Prostate gland (tissue), 2 donors: Measurements from ENCODE around the gene SMARCA4. TPM values are rescaled to one million over a fixed set of nuclear protein-coding genes. Genes with fewer than 3 reads are reported as not detected.

Source experiments
- DNase-seq: peaks from one replicate; pipeline ENCODE4 v3.0.0-alpha.2; 2019; ENCODE audit warnings: low spot score
- H3K27ac ChIP-seq, 2 donors: fragments of 200-600 bp; sonication (generic); 2 replicates each; pipeline ENCODE4 v1.5.1; 2017 to 2019
- H3K27me3 ChIP-seq: fragments of 200-600 bp; sonication (generic); replicated peaks from 2 replicates; pipeline ENCODE4 v1.5.1; 2019; ENCODE audit not compliant: insufficient read depth
- H3K36me3 ChIP-seq, 2 donors: fragments of 200-600 bp; sonication (generic); 1 replicate in 1 of 2; 2 replicates in 1 of 2; pipeline versions ENCODE4 v1.5.1 to v1.8.1; 2017 to 2019
- H3K4me1 ChIP-seq: fragments of 200-600 bp; sonication (generic); replicated peaks from 2 replicates; pipeline ENCODE4 v1.5.1; 2019
- H3K4me3 ChIP-seq, 2 donors: fragments of 200-600 bp; sonication (generic); 2 replicates each; pipeline ENCODE4 v1.5.1; 2017 to 2019
- H3K9me3 ChIP-seq: fragments of 200-600 bp; sonication (generic); 2 replicates; pipeline ENCODE4 v1.5.1; 2017
- CTCF ChIP-seq, 4 experiments: fragments of 200-600 bp in 2 of 4; fragments of 450-650 bp in 2 of 4; sonication (generic) in 2 of 4; IDR thresholded peaks; 1 replicate in 3 of 4; 2 replicates in 1 of 4; pipeline ENCODE4 v1.5.1; 2016 to 2019; ENCODE audit warnings: antibody characterized with exemption in 4 of 4, mild to moderate bottlenecking in 2 of 4, moderate library complexity in 2 of 4
- POLR2A ChIP-seq: fragments of 450-650 bp; IDR thresholded peaks from one replicate; pipeline ENCODE4 v1.6.1; 2016; ENCODE audit warnings: antibody characterized with exemption, mild to moderate bottlenecking
- POLR2AphosphoS5 ChIP-seq: sonication (generic); formaldehyde crosslinking; IDR thresholded peaks from one replicate; pipeline ENCODE4 v1.6.1; 2017; ENCODE audit warnings: antibody characterized with exemption
- WGBS: methylation state at CpG from one replicate; pipeline ENCODE4 v1.1.5; 2018; 5-methylcytosine and 5-hydroxymethylcytosine counted together
- intact Hi-C: fragments of 100-400 bp; cut with DNase I; formaldehyde crosslinking; loops from one replicate; pipeline ENCODE4 v1.14.2; 2022
- total RNA-seq, 2 donors: library from RNA; depleted of rRNA; stranded (reverse); fragments of >200 nt; gene quantifications; one replicate each; pipeline ENCODE4 v1.1.0, GENCODE V29; 2016

The SMARCA4 gene
- total RNA-seq, 2 donors from 2014 or later: 98.5 to 152 TPM

DNA sequence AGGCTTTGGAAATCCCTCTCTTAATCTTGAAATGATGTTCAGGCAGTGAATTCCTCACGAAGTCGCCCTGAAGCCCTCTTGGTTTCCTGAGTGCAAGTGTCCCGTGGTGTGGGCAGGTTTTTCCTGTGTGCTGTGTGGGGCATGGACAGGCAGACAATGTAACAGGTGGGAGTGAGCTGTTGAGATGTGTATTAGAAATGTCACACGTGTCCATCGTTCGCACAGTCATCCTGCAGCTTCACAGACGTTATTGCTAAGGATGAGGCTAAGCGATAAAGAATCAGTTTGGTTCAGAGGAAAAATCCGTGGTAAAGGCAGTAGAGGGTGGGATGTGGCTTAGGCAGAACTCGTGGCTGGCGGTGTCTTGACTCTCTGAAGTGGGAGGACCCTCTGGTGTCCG is 51.7 kb downstream of the SMARCA4 start:
- Histone ChIP-seq H3K27ac (no peak overlapping the region), H3K9me3 (no peaks in the 10 kb centered on the region), H3K4me3 (no peak overlapping the region), H3K36me3 (peaks cover 14 to 17% of the 10 kb centered on the region in 2 donors), H3K4me1 (no peaks in the 10 kb centered on the region), H3K27me3 (no peaks in the 10 kb centered on the region)
- intact Hi-C loops: no loop called here
- no peak for DNase-seq
- 90% methylated on average over 12 of the region's 12 CpGs for WGBS
- TF ChIP-seq POLR2A: no peak
- TF ChIP-seq CTCF (IDR thresholded peaks at IDR 0.05): no peak
- no peak for TF ChIP-seq POLR2AphosphoS5

GRCh38 chr19:11013771-11014170 is 52.9 kb downstream of the SMARCA4 start:
- Histone ChIP-seq H3K36me3 (peaks cover 14 to 17% of the 10 kb centered on the region in 2 donors), H3K27me3 (no peaks in the 10 kb centered on the region), H3K9me3 (no peaks in the 10 kb centered on the region), H3K4me1 (peaks cover 3% of the 10 kb centered on the region), H3K4me3 (no peak overlapping the region), H3K27ac (no peak overlapping the region)
- 89% methylated on average over 7 of the region's 7 CpGs for WGBS
- intact Hi-C loops: no loop called here
- TF ChIP-seq CTCF (IDR thresholded peaks at IDR 0.05) (no peak), POLR2AphosphoS5 (no peak), POLR2A (no peak)
- no peak for DNase-seq

DNA sequence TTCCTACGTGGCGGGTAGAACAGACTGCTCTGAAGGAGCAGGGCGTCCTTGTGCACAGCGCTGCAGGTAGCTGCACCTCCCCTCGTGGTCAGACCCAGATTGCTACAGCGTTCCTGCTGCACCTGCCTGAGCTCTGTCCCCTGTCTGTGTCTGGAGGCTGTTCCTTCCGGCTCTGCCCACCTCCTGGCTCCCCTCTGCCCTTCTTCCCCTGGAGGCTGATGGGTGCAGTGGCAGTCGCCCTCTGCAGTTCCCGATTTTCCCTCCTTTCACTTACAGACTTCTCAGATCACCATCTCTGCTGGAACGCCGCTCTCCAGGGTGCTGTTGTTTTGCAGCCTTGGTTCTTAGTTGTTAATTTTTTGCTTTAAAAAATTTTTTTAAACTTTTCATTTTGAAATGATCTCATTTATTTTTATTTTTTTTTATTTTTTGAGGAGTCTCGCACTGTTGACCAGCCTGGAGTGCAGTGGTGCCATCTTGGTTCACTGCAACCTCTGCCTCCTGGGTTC is 53.6 kb downstream of the SMARCA4 start:
- DNase-seq: no peak
- H3K4me3 ChIP-seq: no peak overlapping the region
- intact Hi-C loops: no loop called here
- peaks cover 15 to 21% of the 10 kb centered on the region in 2 donors for H3K36me3 ChIP-seq
- WGBS: 86% methylated on average over 12 of the region's 12 CpGs
- H3K4me1 ChIP-seq: peaks cover 3% of the 10 kb centered on the region
- H3K9me3 ChIP-seq: no peaks in the 10 kb centered on the region
- no peak overlapping the region for H3K27ac ChIP-seq
- TF ChIP-seq POLR2A: no peak
- no peak for TF ChIP-seq POLR2AphosphoS5
- no peak for TF ChIP-seq CTCF (IDR thresholded peaks at IDR 0.05)
- H3K27me3 ChIP-seq: no peaks in the 10 kb centered on the region

DNA sequence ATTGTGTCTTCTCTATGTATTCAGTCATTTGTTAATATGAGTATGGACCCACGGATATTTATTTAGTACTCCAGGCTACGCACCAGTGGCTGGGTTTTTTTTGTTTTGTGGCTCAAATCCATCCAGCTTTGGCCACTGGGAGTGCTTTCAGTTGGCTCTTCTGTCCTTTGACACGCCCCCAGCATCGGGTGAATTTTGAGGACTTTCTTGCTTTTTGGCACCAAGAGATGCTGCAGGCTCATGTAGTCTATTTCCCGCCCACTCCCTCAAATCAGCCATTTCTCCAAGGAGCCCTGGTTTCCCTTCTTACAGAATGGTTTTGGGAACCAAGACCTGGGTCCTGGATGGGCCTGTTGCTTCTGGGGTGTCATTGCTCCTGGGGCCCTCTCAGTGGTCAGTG is 55.8 kb downstream of the SMARCA4 start:
- no peak overlapping the region for H3K4me3 ChIP-seq
- intact Hi-C loops: loop anchor here (5.0 kb wide), 1 partner anchor 139 kb away; no protein-coding TSS in a partner anchor
- 75% methylated on average over 5 of the region's 5 CpGs for WGBS
- no peak for DNase-seq
- TF ChIP-seq POLR2A: no peak
- no peak for TF ChIP-seq CTCF (IDR thresholded peaks at IDR 0.05)
- no peaks in the 10 kb centered on the region for H3K9me3 ChIP-seq
- peaks cover 3% of the 10 kb centered on the region for H3K4me1 ChIP-seq
- peaks cover 15 to 28% of the 10 kb centered on the region in 2 donors for H3K36me3 ChIP-seq
- H3K27me3 ChIP-seq: no peaks in the 10 kb centered on the region
- no peak overlapping the region for H3K27ac ChIP-seq

DNA sequence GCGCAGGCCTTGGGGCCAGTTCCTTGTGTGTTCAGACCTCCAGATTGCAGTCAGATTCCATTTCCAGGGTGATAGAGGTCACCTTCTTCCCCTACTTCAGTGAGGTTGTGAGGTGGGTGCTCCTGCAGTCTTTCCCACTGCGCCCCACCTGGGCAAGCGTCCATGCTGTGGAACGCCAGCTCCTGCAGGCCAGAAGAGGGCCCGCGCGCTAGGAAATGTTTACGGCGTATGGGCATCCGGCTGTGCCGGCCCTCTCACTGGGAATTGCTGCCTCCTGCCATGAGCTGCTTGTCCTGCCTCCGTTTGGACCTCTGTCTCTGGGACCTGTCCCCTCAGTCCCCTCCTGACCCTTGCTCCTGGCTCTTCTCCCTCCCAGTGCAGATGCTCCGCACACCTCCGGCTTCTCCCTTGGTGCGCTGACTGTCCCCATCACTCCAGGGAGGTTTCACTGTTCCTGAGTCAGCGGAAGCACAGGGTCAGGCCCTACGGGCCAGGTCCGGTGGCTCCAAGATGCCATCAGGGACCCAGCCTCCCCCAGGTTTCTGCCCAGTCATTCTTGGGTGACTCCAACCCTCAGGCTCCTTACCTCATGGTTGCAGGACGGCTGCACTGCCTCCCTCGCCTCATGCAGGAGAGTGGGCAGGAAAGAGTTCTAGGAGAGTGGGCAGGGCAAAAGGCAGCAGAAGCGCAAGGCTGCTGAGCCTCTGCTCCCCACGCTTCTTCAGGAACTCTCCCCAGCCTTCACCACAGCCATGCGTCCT is 56.6 kb downstream of the SMARCA4 start:
- Histone ChIP-seq H3K27me3 (no peaks in the 10 kb centered on the region), H3K36me3 (peaks cover 22 to 36% of the 10 kb centered on the region in 2 donors), H3K4me1 (peaks cover 3% of the 10 kb centered on the region), H3K27ac (peak overlapping the region; percentile 47 to 67), H3K4me3 (no peak overlapping the region), H3K9me3 (no peaks in the 10 kb centered on the region)
- intact Hi-C loops: loop anchor here (5.0 kb wide), 1 partner anchor 140 kb away; no protein-coding TSS in a partner anchor
- TF ChIP-seq CTCF (IDR thresholded peaks at IDR 0.05): no peak
- TF ChIP-seq POLR2AphosphoS5: no peak
- TF ChIP-seq POLR2A: no peak
- WGBS: 90% methylated on average over 23 of the region's 23 CpGs
- DNase-seq: no peak
